ENCODE data around the gene RNASET2. TPM values are rescaled to one million over a fixed set of nuclear protein-coding genes. Genes with fewer than 3 reads are reported as not detected.

The RNASET2 gene
- polyA plus RNA-seq, 1 donor from 2014 or later, result 73.9 TPM

- no peak for TF ChIP-seq EP300 (conservative IDR thresholded peaks at IDR 0.05; ENCODE audit: poor library complexity, severe bottlenecking)
- TF ChIP-seq EZH2 (IDR thresholded peaks at IDR 0.05; ENCODE audit: borderline replicate concordance, insufficient read depth, low read length, poor library complexity, severe bottlenecking), result no peak
- TF ChIP-seq MXI1 (conservative IDR thresholded peaks at IDR 0.05; ENCODE audit: poor library complexity, severe bottlenecking), result no peak
- TF ChIP-seq REST (IDR thresholded peaks at IDR 0.05; ENCODE audit: borderline replicate concordance), result no peak
- no peak for TF ChIP-seq RAD21 (conservative IDR thresholded peaks at IDR 0.05)
- no peak for TF ChIP-seq POLR2AphosphoS5 (IDR thresholded peaks at IDR 0.05)
- no peaks in the 10 kb centered on the region for H3K9me3 ChIP-seq (ENCODE audit: low read length)
- no peaks in the 10 kb centered on the region for H3K27me3 ChIP-seq (ENCODE audit: insufficient read depth, low read depth, low read length)
- no peak overlapping the region for H2AFZ ChIP-seq (ENCODE audit: low read depth, low read length)
- no peak overlapping the region for H3K27ac ChIP-seq (ENCODE audit: low read length)
- H4K20me1 ChIP-seq (ENCODE audit: insufficient read depth), result no peaks in the 10 kb centered on the region
- H3K4me2 ChIP-seq (ENCODE audit: low read length), result no peak overlapping the region
- no peak overlapping the region for H3K4me3 ChIP-seq (ENCODE audit: low read length)
- no peak overlapping the region for H3K9ac ChIP-seq (ENCODE audit: low read length)
- no peaks in the 10 kb centered on the region for H3K36me3 ChIP-seq (ENCODE audit: insufficient read depth, low read length)
- H3F3A ChIP-seq (ENCODE audit: insufficient read depth, low read length, poor library complexity, severe bottlenecking), result no peaks in the 10 kb centered on the region
- H3K79me2 ChIP-seq (replicated peaks; ENCODE audit: insufficient read depth, low read length), result no peaks in the 10 kb centered on the region
- no peaks in the 10 kb centered on the region for H3K9me2 ChIP-seq (ENCODE audit: insufficient read depth, low read length)
Observed at GRCh38 chr6:166966268-166966667, 9.9 kb upstream of the RNASET2 start.

- H4K20me1 ChIP-seq (ENCODE audit: insufficient read depth), result no peaks in the 10 kb centered on the region
- TF ChIP-seq CTCF (IDR thresholded peaks at IDR 0.05; ENCODE audit: poor library complexity, severe bottlenecking), result no peak
- no peak for TF ChIP-seq EP300 (conservative IDR thresholded peaks at IDR 0.05; ENCODE audit: poor library complexity, severe bottlenecking)
- no peak for TF ChIP-seq TAF1 (IDR thresholded peaks at IDR 0.05; ENCODE audit: low read depth)
- no peak overlapping the region for H3K4me3 ChIP-seq (ENCODE audit: low read length)
- no peaks in the 10 kb centered on the region for H3K9me2 ChIP-seq (ENCODE audit: insufficient read depth, low read length)
- no peaks in the 10 kb centered on the region for H3F3A ChIP-seq (ENCODE audit: insufficient read depth, low read length, poor library complexity, severe bottlenecking)
- no peak overlapping the region for H2AFZ ChIP-seq (ENCODE audit: low read depth, low read length)
- no peaks in the 10 kb centered on the region for H3K79me2 ChIP-seq (replicated peaks; ENCODE audit: insufficient read depth, low read length)
- no peak overlapping the region for H3K4me2 ChIP-seq (ENCODE audit: low read length)
- no peak overlapping the region for H3K9ac ChIP-seq (ENCODE audit: low read length)
- no peaks in the 10 kb centered on the region for H3K36me3 ChIP-seq (ENCODE audit: insufficient read depth, low read length)
- H3K27me3 ChIP-seq (ENCODE audit: insufficient read depth, low read depth, low read length), result no peaks in the 10 kb centered on the region
- H3K27ac ChIP-seq (ENCODE audit: low read length), result no peak overlapping the region
- no peaks in the 10 kb centered on the region for H3K9me3 ChIP-seq (ENCODE audit: low read length)
Observed at GRCh38 chr6:166960609-166960978, 4.2 kb upstream of the RNASET2 start.

- Histone ChIP-seq H3K36me3 (ENCODE audit: insufficient read depth, low read length) (no peaks in the 10 kb centered on the region), H3K9me2 (ENCODE audit: insufficient read depth, low read length) (no peaks in the 10 kb centered on the region)
- TF ChIP-seq TAF1 (IDR thresholded peaks at IDR 0.05; ENCODE audit: low read depth) (no peak), MXI1 (conservative IDR thresholded peaks at IDR 0.05; ENCODE audit: poor library complexity, severe bottlenecking) (no peak), RAD21 (conservative IDR thresholded peaks at IDR 0.05) (no peak), SMC3 (conservative IDR thresholded peaks at IDR 0.05; ENCODE audit: poor library complexity) (no peak)
Observed at GRCh38 chr6:166959911-166960608, 3.7 kb upstream of the RNASET2 start.

More at GRCh38 chr6:166959911-166960608, 3.7 kb upstream of the RNASET2 start:
- Histone ChIP-seq H3F3A (ENCODE audit: insufficient read depth, low read length, poor library complexity, severe bottlenecking) (no peaks in the 10 kb centered on the region), H3K27me3 (ENCODE audit: insufficient read depth, low read depth, low read length) (no peaks in the 10 kb centered on the region), H2AFZ (ENCODE audit: low read depth, low read length) (no peak overlapping the region), H3K9ac (ENCODE audit: low read length) (no peak overlapping the region), H3K79me2 (replicated peaks; ENCODE audit: insufficient read depth, low read length) (no peaks in the 10 kb centered on the region), H3K9me3 (ENCODE audit: low read length) (no peaks in the 10 kb centered on the region), H3K4me2 (ENCODE audit: low read length) (no peak overlapping the region), H4K20me1 (ENCODE audit: insufficient read depth) (no peaks in the 10 kb centered on the region), H3K27ac (ENCODE audit: low read length) (no peak overlapping the region), H3K4me3 (ENCODE audit: low read length) (no peak overlapping the region)

Measured in neural cell (in vitro differentiated cells).